Measurements from ENCODE around the gene DZIP1. TPM values are rescaled to one million over a fixed set of nuclear protein-coding genes. Genes with fewer than 3 reads are reported as not detected.

The DZIP1 gene
- polyA plus RNA-seq, 1 donor (not counting 4 experiments of a cell fraction or from before 2014, with no cell fraction given) = 1.4 TPM

DNA sequence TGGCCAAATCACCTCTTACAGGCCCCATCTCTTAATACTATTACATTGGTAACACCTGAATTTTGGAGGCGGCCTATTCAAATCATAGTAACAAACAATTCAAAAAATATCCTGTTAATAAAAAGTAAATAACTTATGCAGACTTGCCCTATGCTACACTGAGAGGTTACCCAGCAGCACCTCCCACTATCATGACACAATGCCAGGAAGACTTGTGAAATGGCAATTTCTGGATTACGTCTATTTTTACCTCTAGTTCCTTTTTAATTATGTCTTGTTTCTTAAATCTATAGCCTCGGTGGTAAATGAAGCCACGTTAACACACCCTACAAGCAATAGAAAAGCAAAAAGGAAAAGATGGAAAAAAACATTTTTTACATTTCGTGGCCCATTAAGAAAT is 6.2 kb upstream of the DZIP1 start:
- Histone ChIP-seq H3K79me2 (ENCODE audit: control insufficient read depth, insufficient read depth, low read length) (no peaks in the 10 kb centered on the region), H3K9me1 (ENCODE audit: control insufficient read depth, extremely low read depth, insufficient read depth, low read length) (no peaks in the 10 kb centered on the region), H3K4me2 (ENCODE audit: control insufficient read depth, extremely low read depth, insufficient read depth, low read depth, low read length) (no peak overlapping the region), H3K27me3 (ENCODE audit: control insufficient read depth, extremely low read depth, insufficient read depth, low read length) (peaks cover 6% of the 10 kb centered on the region), H2AFZ (ENCODE audit: control insufficient read depth, low read length) (no peak overlapping the region), H4K20me1 (ENCODE audit: control insufficient read depth, extremely low read depth, insufficient read depth, low read length) (no peaks in the 10 kb centered on the region), H3K9ac (ENCODE audit: control insufficient read depth, extremely low read depth, insufficient read depth, low read length) (no peak overlapping the region), H3K36me3 (ENCODE audit: control insufficient read depth in 2 of 2, extremely low read depth in 1 of 2, insufficient read depth in 2 of 2, low read length in 2 of 2) (no peaks in the 10 kb centered on the region), H3K9me3 (ENCODE audit: control insufficient read depth, low read depth, low read length) (no peaks in the 10 kb centered on the region), H3K4me1 (ENCODE audit: control insufficient read depth, extremely low read depth, insufficient read depth, low read length) (no peaks in the 10 kb centered on the region), H3K4me3 (ENCODE audit: control insufficient read depth in 2 of 3, extremely low read depth in 1 of 3, insufficient read depth in 2 of 3, low read depth in 1 of 3, low read length in 3 of 3) (no peak overlapping the region), H3K27ac (ENCODE audit: control insufficient read depth, insufficient read depth, low read length) (no peak overlapping the region)
- no peak for DNase-seq (ENCODE audit: low read depth, low spot score)
- FAIRE-seq = no peak
- TF ChIP-seq, protein P1, sequence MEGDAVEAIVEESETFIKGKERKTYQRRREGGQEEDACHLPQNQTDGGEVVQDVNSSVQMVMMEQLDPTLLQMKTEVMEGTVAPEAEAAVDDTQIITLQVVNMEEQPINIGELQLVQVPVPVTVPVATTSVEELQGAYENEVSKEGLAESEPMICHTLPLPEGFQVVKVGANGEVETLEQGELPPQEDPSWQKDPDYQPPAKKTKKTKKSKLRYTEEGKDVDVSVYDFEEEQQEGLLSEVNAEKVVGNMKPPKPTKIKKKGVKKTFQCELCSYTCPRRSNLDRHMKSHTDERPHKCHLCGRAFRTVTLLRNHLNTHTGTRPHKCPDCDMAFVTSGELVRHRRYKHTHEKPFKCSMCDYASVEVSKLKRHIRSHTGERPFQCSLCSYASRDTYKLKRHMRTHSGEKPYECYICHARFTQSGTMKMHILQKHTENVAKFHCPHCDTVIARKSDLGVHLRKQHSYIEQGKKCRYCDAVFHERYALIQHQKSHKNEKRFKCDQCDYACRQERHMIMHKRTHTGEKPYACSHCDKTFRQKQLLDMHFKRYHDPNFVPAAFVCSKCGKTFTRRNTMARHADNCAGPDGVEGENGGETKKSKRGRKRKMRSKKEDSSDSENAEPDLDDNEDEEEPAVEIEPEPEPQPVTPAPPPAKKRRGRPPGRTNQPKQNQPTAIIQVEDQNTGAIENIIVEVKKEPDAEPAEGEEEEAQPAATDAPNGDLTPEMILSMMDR (optimal IDR thresholded peaks at IDR 0.05 in 1 of 3, IDR thresholded peaks at IDR 0.05 in 1 of 3, conservative IDR thresholded peaks at IDR 0.05 in 1 of 3; ENCODE audit: extremely low read depth in 1 of 3, insufficient read depth in 2 of 3, low read length in 3 of 3) = no peak
- TF ChIP-seq EZH2 (IDR thresholded peaks at IDR 0.05; ENCODE audit: low read length) = no peak
- dilution Hi-C loops (cut with MboI; ENCODE audit: extremely low pct_ligation_motif_present, low sequenced_read_pairs) = no loop called here

DNA sequence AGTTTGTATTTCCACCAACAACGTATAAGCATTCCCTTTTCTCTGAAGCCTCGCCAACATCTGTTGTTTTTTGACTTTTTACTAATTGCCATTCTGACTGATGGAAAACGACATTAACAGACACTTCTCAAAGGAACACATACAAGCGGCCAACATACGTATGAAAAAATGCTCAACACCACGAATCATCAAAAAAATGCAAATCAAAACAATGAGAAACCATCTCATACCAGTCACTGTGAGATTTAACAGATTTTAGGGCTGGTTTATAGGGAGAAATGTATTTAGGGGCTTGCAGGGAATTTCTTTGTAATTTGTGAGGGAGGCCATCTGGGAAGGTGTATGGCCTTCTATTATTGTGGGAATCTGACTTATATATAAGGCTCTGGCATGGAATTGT is 2.8 kb upstream of the DZIP1 start:
- Histone ChIP-seq H3K27ac (ENCODE audit: control insufficient read depth, insufficient read depth, low read length) (no peak overlapping the region), H4K20me1 (ENCODE audit: control insufficient read depth, extremely low read depth, insufficient read depth, low read length) (no peaks in the 10 kb centered on the region), H3K4me2 (ENCODE audit: control insufficient read depth, extremely low read depth, insufficient read depth, low read depth, low read length) (no peak overlapping the region), H3K9me1 (ENCODE audit: control insufficient read depth, extremely low read depth, insufficient read depth, low read length) (no peaks in the 10 kb centered on the region), H2AFZ (ENCODE audit: control insufficient read depth, low read length) (no peak overlapping the region), H3K79me2 (ENCODE audit: control insufficient read depth, insufficient read depth, low read length) (no peaks in the 10 kb centered on the region), H3K9me3 (ENCODE audit: control insufficient read depth, low read depth, low read length) (no peaks in the 10 kb centered on the region), H3K4me3 (ENCODE audit: control insufficient read depth in 2 of 3, extremely low read depth in 1 of 3, insufficient read depth in 2 of 3, low read depth in 1 of 3, low read length in 3 of 3) (no peak overlapping the region), H3K9ac (ENCODE audit: control insufficient read depth, extremely low read depth, insufficient read depth, low read length) (no peak overlapping the region), H3K4me1 (ENCODE audit: control insufficient read depth, extremely low read depth, insufficient read depth, low read length) (peaks cover 4% of the 10 kb centered on the region), H3K36me3 (ENCODE audit: control insufficient read depth in 2 of 2, extremely low read depth in 1 of 2, insufficient read depth in 2 of 2, low read length in 2 of 2) (no peaks in the 10 kb centered on the region), H3K27me3 (ENCODE audit: control insufficient read depth, extremely low read depth, insufficient read depth, low read length) (peaks cover 10% of the 10 kb centered on the region)
- FAIRE-seq (no peak), DNase-seq (ENCODE audit: low read depth, low spot score) (no peak)
- TF ChIP-seq, protein P1 (optimal IDR thresholded peaks at IDR 0.05 in 1 of 3, IDR thresholded peaks at IDR 0.05 in 1 of 3, conservative IDR thresholded peaks at IDR 0.05 in 1 of 3; ENCODE audit: extremely low read depth in 1 of 3, insufficient read depth in 2 of 3, low read length in 3 of 3) = no peak
- TF ChIP-seq EZH2 (IDR thresholded peaks at IDR 0.05; ENCODE audit: low read length) = no peak
- dilution Hi-C loops (cut with MboI; ENCODE audit: extremely low pct_ligation_motif_present, low sequenced_read_pairs) = no loop called here
